ENCODE measurements around the gene UGT1A7.

- no peak for TF ChIP-seq CTCF (IDR thresholded peaks at IDR 0.05)
- no peak for TF ChIP-seq POLR2AphosphoS5 (IDR thresholded peaks at IDR 0.05)
- no peak for TF ChIP-seq POLR2A (IDR thresholded peaks at IDR 0.05)
- no peak for TF ChIP-seq EP300 (IDR thresholded peaks at IDR 0.05)
Measured at GRCh38 chr2:233706720-233707119, 25.0 kb downstream of the UGT1A7 start.
